Activated effector memory CD4-positive, alpha-beta T cell treated with anti-CD3 and anti-CD28 coated beads, Interleukin-2, amount 50 U/mL, for 16 hours (primary cell): ENCODE results near the gene FCRL6.

Source experiments
- DNase-seq: peaks from one replicate; pipeline ENCODE4 v3.0.0-alpha.2; 2020

Gene FCRL6

GRCh38 chr1:159802111-159802510 is at the start of gene FCRL6:
TSS of gene FCRL6 (plus strand) at chr1:159802360. CDS start at chr1:159802425, 65 bp downstream.
- no peak for DNase-seq

GRCh38 chr1:159753386-159753785 is 48.8 kb upstream of the FCRL6 start:
- no peak for DNase-seq

GRCh38 chr1:159755451-159756007 is 46.6 kb upstream of the FCRL6 start:
- no peak for DNase-seq

GRCh38 chr1:159756397-159756796 is 45.8 kb upstream of the FCRL6 start:
- DNase-seq: no peak

- no peak for DNase-seq
These were observed 38.5 kb upstream of the FCRL6 start for GRCh38 chr1:159763686-159764085.

GRCh38 chr1:159765806-159766205 is 36.4 kb upstream of the FCRL6 start:
- DNase-seq: no peak

- no peak for DNase-seq
These were observed 30.8 kb upstream of the FCRL6 start for GRCh38 chr1:159771127-159771895.

GRCh38 chr1:159774465-159774864 is 27.7 kb upstream of the FCRL6 start:
- no peak for DNase-seq

- DNase-seq: no peak
These were observed 26.4 kb upstream of the FCRL6 start for GRCh38 chr1:159775716-159776115.

GRCh38 chr1:159778266-159778665 is 23.9 kb upstream of the FCRL6 start:
- DNase-seq: no peak

- no peak for DNase-seq
These were observed 22.7 kb upstream of the FCRL6 start for GRCh38 chr1:159779403-159779851.

- DNase-seq: peak; percentile 99
These were observed 21.3 kb upstream of the FCRL6 start, which contains the start of gene DUSP23 for GRCh38 chr1:159780583-159781582. TSS of gene DUSP23 (plus strand) at chr1:159780962. CDS start at chr1:159781101, 139 bp downstream.

GRCh38 chr1:159781992-159782391 is 20.2 kb upstream of the FCRL6 start:
- DNase-seq: no peak

GRCh38 chr1:159783724-159784123 is 18.4 kb upstream of the FCRL6 start:
- no peak for DNase-seq

GRCh38 chr1:159786465-159786864 is 15.7 kb upstream of the FCRL6 start:
- no peak for DNase-seq

GRCh38 chr1:159786966-159787365 is 15.2 kb upstream of the FCRL6 start:
- DNase-seq: no peak

- no peak for DNase-seq
These were observed 11.8 kb upstream of the FCRL6 start for GRCh38 chr1:159790237-159790917.

GRCh38 chr1:159791031-159791430 is 11.1 kb upstream of the FCRL6 start:
- no peak for DNase-seq

GRCh38 chr1:159791461-159791860 is 10.7 kb upstream of the FCRL6 start:
- DNase-seq: no peak

GRCh38 chr1:159795534-159795933 is 6.6 kb upstream of the FCRL6 start:
- no peak for DNase-seq

- DNase-seq: peak; percentile 76
These were observed 3.3 kb upstream of the FCRL6 start for GRCh38 chr1:159798893-159799292.

GRCh38 chr1:159799446-159799985 is 2.6 kb upstream of the FCRL6 start:
- no peak for DNase-seq
